ENCODE results near the gene ADD3.
"Not testable (repeated sequence)": the region's sequence is repeated elsewhere in the genome, so short reads cannot be mapped to it uniquely, and the experiment has no call there.

Gene ADD3

GRCh38 chr10:110087682-110088081 lies 79.9 kb downstream of the ADD3 start:
- no peak overlapping the region for H3K4me3 ChIP-seq (ENCODE audit: low read length)
- DNase-seq (ENCODE audit: low read depth, low spot score): no peak

- no peak for DNase-seq (ENCODE audit: low read depth, low spot score)
- no peak overlapping the region for H3K4me3 ChIP-seq (ENCODE audit: low read length)
Observed at GRCh38 chr10:110088367-110089104, 80.8 kb downstream of the ADD3 start.

GRCh38 chr10:110091830-110092229 lies 84.0 kb downstream of the ADD3 start:
- DNase-seq (ENCODE audit: low read depth, low spot score): no peak
- H3K4me3 ChIP-seq (ENCODE audit: low read length): no peak overlapping the region

- no peak for DNase-seq (ENCODE audit: low read depth, low spot score)
- H3K4me3 ChIP-seq (ENCODE audit: low read length): no peak overlapping the region
Observed at GRCh38 chr10:110093722-110094121, 85.9 kb downstream of the ADD3 start.

GRCh38 chr10:110094786-110095185 lies 87.0 kb downstream of the ADD3 start:
- DNase-seq (ENCODE audit: low read depth, low spot score): no peak
- no peak overlapping the region for H3K4me3 ChIP-seq (ENCODE audit: low read length)

GRCh38 chr10:110101464-110102144 lies 93.8 kb downstream of the ADD3 start:
- no peak overlapping the region for H3K4me3 ChIP-seq (ENCODE audit: low read length)
- no peak for DNase-seq (ENCODE audit: low read depth, low spot score)

GRCh38 chr10:110103921-110104461 lies 96.2 kb downstream of the ADD3 start:
- no peak overlapping the region for H3K4me3 ChIP-seq (ENCODE audit: low read length)
- DNase-seq (ENCODE audit: low read depth, low spot score): no peak

GRCh38 chr10:110105873-110106272 lies 98.1 kb downstream of the ADD3 start:
- no peak for DNase-seq (ENCODE audit: low read depth, low spot score)
- H3K4me3 ChIP-seq (ENCODE audit: low read length): no peak overlapping the region

- H3K4me3 ChIP-seq (ENCODE audit: low read length): no peak overlapping the region
- DNase-seq (ENCODE audit: low read depth, low spot score): no peak
Observed at GRCh38 chr10:110107430-110107829, 99.6 kb downstream of the ADD3 start.

- H3K4me3 ChIP-seq (ENCODE audit: low read length): no peak overlapping the region
- DNase-seq (ENCODE audit: low read depth, low spot score): no peak
Observed at GRCh38 chr10:110107887-110108286, 100.1 kb downstream of the ADD3 start.

- H3K4me3 ChIP-seq (ENCODE audit: low read length): no peak overlapping the region
- DNase-seq (ENCODE audit: low read depth, low spot score): no peak
Observed at GRCh38 chr10:110109511-110109910, 101.7 kb downstream of the ADD3 start.

GRCh38 chr10:110110338-110110737 lies 102.6 kb downstream of the ADD3 start:
- H3K4me3 ChIP-seq (ENCODE audit: low read length): no peak overlapping the region
- DNase-seq (ENCODE audit: low read depth, low spot score): no peak

- no peak for DNase-seq (ENCODE audit: low read depth, low spot score)
- H3K4me3 ChIP-seq (ENCODE audit: low read length): no peak overlapping the region
Observed at GRCh38 chr10:110113670-110114337, 106.0 kb downstream of the ADD3 start.

- H3K4me3 ChIP-seq (ENCODE audit: low read length); DNase-seq (ENCODE audit: low read depth, low spot score): not testable (repeated sequence)
Observed at GRCh38 chr10:110114668-110115067, 106.9 kb downstream of the ADD3 start.

GRCh38 chr10:110115784-110116520 lies 108.2 kb downstream of the ADD3 start:
- no peak overlapping the region for H3K4me3 ChIP-seq (ENCODE audit: low read length)

GRCh38 chr10:110118891-110119621 lies 111.3 kb downstream of the ADD3 start:
- no peak overlapping the region for H3K4me3 ChIP-seq (ENCODE audit: low read length)
- no peak for DNase-seq (ENCODE audit: low read depth, low spot score)

More at GRCh38 chr10:110115784-110116520, 108.2 kb downstream of the ADD3 start:
- DNase-seq (ENCODE audit: low read depth, low spot score): no peak

- DNase-seq (ENCODE audit: low read depth, low spot score): no peak
- H3K4me3 ChIP-seq (ENCODE audit: low read length): no peak overlapping the region
Observed at GRCh38 chr10:110123594-110123993, 115.8 kb downstream of the ADD3 start.

GRCh38 chr10:110129490-110129889 lies 121.7 kb downstream of the ADD3 start:
- H3K4me3 ChIP-seq (ENCODE audit: low read length): no peak overlapping the region
- no peak for DNase-seq (ENCODE audit: low read depth, low spot score)

- DNase-seq (ENCODE audit: low read depth, low spot score): no peak
- no peak overlapping the region for H3K4me3 ChIP-seq (ENCODE audit: low read length)
Observed at GRCh38 chr10:110134917-110135316, 127.1 kb downstream of the ADD3 start.

Measured in Jurkat, Clone E6-1 (cell line).